Loucy (cell line): ENCODE measurements around the gene BIRC7.
A peak's percentile ranks its signal among the peaks of the same experiment; 100 is the strongest.

Experiments used
- H2AFZ ChIP-seq: fragments of 200-600 bp; sonication (generic); 2 replicates; pipeline ENCODE4 v1.6.0; 2016; ENCODE audit warnings: antibody characterized with exemption, mild to moderate bottlenecking, low read length, moderate library complexity
- H3F3A ChIP-seq: fragments of 200-600 bp; 2 replicates; pipeline ENCODE4 v1.6.0; 2016; ENCODE audit warnings: antibody characterized with exemption, low read depth, mild to moderate bottlenecking
- H3K27me3 ChIP-seq: fragments of 200-600 bp; sonication (generic); 2 replicates; pipeline ENCODE4 v1.6.1; 2014; ENCODE audit warnings: low read length, mild to moderate bottlenecking; ENCODE audit not compliant: insufficient read depth, poor library complexity, severe bottlenecking
- H3K36me3 ChIP-seq: fragments of 200-600 bp; sonication (generic); 2 replicates; pipeline ENCODE4 v1.6.1; 2016; ENCODE audit warnings: low read length; ENCODE audit not compliant: insufficient read depth
- H3K4me1 ChIP-seq: fragments of 200-600 bp; sonication (generic); 2 replicates; pipeline ENCODE4 v1.5.1; 2014; ENCODE audit warnings: low read length, mild to moderate bottlenecking; ENCODE audit not compliant: insufficient read depth, poor library complexity, severe bottlenecking
- H3K4me2 ChIP-seq: fragments of 200-600 bp; sonication (generic); 2 replicates; pipeline ENCODE4 v1.6.0; 2014; ENCODE audit warnings: antibody characterized with exemption, low read length, low read depth, mild to moderate bottlenecking; ENCODE audit not compliant: poor library complexity, severe bottlenecking
- H3K4me3 ChIP-seq: fragments of 200-600 bp; sonication (generic); 2 replicates; pipeline ENCODE4 v1.5.1; 2014; ENCODE audit warnings: low read length, mild to moderate bottlenecking, mixed read lengths; ENCODE audit not compliant: poor library complexity, severe bottlenecking
- H3K79me2 ChIP-seq: fragments of 200-600 bp; sonication (generic); 2 replicates; pipeline ENCODE4 v1.6.1; 2014; ENCODE audit warnings: low read length; ENCODE audit not compliant: insufficient read depth
- H3K9ac ChIP-seq: fragments of 200-600 bp; sonication (generic); 2 replicates; pipeline ENCODE4 v1.6.0; 2014; ENCODE audit warnings: mild to moderate bottlenecking, low read depth, low read length, moderate library complexity; ENCODE audit not compliant: poor library complexity, severe bottlenecking
- H3K9me2 ChIP-seq: fragments of 200-600 bp; sonication (generic); replicated peaks from 2 replicates; pipeline ENCODE4 v1.6.1; 2016; ENCODE audit warnings: low read depth, low read length, mixed read lengths
- H3K9me3 ChIP-seq: fragments of 200-600 bp; sonication (generic); 2 replicates; pipeline ENCODE4 v1.6.1; 2014; ENCODE audit warnings: mild to moderate bottlenecking, antibody characterized with exemption, low read length, low read depth; ENCODE audit not compliant: insufficient read depth
- H4K20me1 ChIP-seq: fragments of 200-600 bp; sonication (generic); 2 replicates; pipeline ENCODE4 v1.6.0; 2014; ENCODE audit warnings: antibody characterized with exemption, low read length, mild to moderate bottlenecking; ENCODE audit not compliant: insufficient read depth, poor library complexity, severe bottlenecking
- EZH2phosphoT487 ChIP-seq: fragments of 200-600 bp; IDR thresholded peaks from 2 replicates; pipeline ENCODE4 v1.6.1; 2018; ENCODE audit warnings: antibody characterized with exemption, mild to moderate bottlenecking, moderate library complexity, borderline replicate concordance
- TF ChIP-seq, protein P1 (sequence below): fragments of 200-600 bp; sonication (generic); conservative IDR thresholded peaks from 2 replicates; pipeline ENCODE4 v1.5.1; 2014; ENCODE audit warnings: mild to moderate bottlenecking, antibody characterized with exemption, low read length

Gene BIRC7

GRCh38 chr20:63227260-63227659 is 8.4 kb upstream of the BIRC7 start:
- Histone ChIP-seq H3K27me3 (no peaks in the 10 kb centered on the region), H3K9me2 (no peaks in the 10 kb centered on the region), H3K4me1 (no peaks in the 10 kb centered on the region), H3K9ac (no peak overlapping the region), H3K79me2 (no peaks in the 10 kb centered on the region), H3K4me2 (no peak overlapping the region), H3F3A (no peaks in the 10 kb centered on the region), H2AFZ (no peak overlapping the region), H3K36me3 (no peaks in the 10 kb centered on the region), H3K9me3 (no peaks in the 10 kb centered on the region), H4K20me1 (no peaks in the 10 kb centered on the region), H3K4me3 (no peak overlapping the region)
- TF ChIP-seq EZH2phosphoT487, result no peak
- TF ChIP-seq, protein P1, sequence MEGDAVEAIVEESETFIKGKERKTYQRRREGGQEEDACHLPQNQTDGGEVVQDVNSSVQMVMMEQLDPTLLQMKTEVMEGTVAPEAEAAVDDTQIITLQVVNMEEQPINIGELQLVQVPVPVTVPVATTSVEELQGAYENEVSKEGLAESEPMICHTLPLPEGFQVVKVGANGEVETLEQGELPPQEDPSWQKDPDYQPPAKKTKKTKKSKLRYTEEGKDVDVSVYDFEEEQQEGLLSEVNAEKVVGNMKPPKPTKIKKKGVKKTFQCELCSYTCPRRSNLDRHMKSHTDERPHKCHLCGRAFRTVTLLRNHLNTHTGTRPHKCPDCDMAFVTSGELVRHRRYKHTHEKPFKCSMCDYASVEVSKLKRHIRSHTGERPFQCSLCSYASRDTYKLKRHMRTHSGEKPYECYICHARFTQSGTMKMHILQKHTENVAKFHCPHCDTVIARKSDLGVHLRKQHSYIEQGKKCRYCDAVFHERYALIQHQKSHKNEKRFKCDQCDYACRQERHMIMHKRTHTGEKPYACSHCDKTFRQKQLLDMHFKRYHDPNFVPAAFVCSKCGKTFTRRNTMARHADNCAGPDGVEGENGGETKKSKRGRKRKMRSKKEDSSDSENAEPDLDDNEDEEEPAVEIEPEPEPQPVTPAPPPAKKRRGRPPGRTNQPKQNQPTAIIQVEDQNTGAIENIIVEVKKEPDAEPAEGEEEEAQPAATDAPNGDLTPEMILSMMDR, result no peak

GRCh38 chr20:63228806-63229205 is 6.9 kb upstream of the BIRC7 start:
- no peaks in the 10 kb centered on the region for H3F3A ChIP-seq
- no peak overlapping the region for H3K9ac ChIP-seq
- H3K27me3 ChIP-seq, result no peaks in the 10 kb centered on the region
- no peak overlapping the region for H2AFZ ChIP-seq
- H3K4me1 ChIP-seq, result no peaks in the 10 kb centered on the region
- H3K9me3 ChIP-seq, result no peaks in the 10 kb centered on the region
- H3K79me2 ChIP-seq, result no peaks in the 10 kb centered on the region
- H3K9me2 ChIP-seq, result no peaks in the 10 kb centered on the region
- no peaks in the 10 kb centered on the region for H3K36me3 ChIP-seq
- no peak overlapping the region for H3K4me3 ChIP-seq
- TF ChIP-seq, protein P1, result no peak
- TF ChIP-seq EZH2phosphoT487, result no peak
- no peak overlapping the region for H3K4me2 ChIP-seq
- no peaks in the 10 kb centered on the region for H4K20me1 ChIP-seq

GRCh38 chr20:63230800-63231268 is 4.9 kb upstream of the BIRC7 start:
- H2AFZ ChIP-seq, result no peak overlapping the region
- no peaks in the 10 kb centered on the region for H3K27me3 ChIP-seq
- no peaks in the 10 kb centered on the region for H3K9me3 ChIP-seq
- no peak overlapping the region for H3K4me2 ChIP-seq
- H3K4me3 ChIP-seq, result no peak overlapping the region
- no peaks in the 10 kb centered on the region for H3K79me2 ChIP-seq
- H4K20me1 ChIP-seq, result no peaks in the 10 kb centered on the region
- peaks cover 3% of the 10 kb centered on the region for H3K4me1 ChIP-seq
- no peaks in the 10 kb centered on the region for H3K36me3 ChIP-seq
- H3K9ac ChIP-seq, result no peak overlapping the region
- no peaks in the 10 kb centered on the region for H3F3A ChIP-seq
- no peaks in the 10 kb centered on the region for H3K9me2 ChIP-seq
- TF ChIP-seq, protein P1, result peak; percentile 52
- no peak for TF ChIP-seq EZH2phosphoT487
